OCI-LY1 (cell line): Measurements from ENCODE around the gene BMP5.

ENCODE experiments used
- H2AFZ ChIP-seq: fragments of 200-600 bp; sonication (generic), shearing (Covaris generic); 2 replicates; pipeline ENCODE4 v1.6.0; 2014; ENCODE audit warnings: antibody characterized with exemption, mild to moderate bottlenecking, low read length
- H3F3A ChIP-seq: fragments of 200-600 bp; sonication (generic), shearing (Covaris generic); 2 replicates; pipeline ENCODE4 v1.6.0; 2014; ENCODE audit warnings: mild to moderate bottlenecking, antibody characterized with exemption, low read length, moderate library complexity; ENCODE audit not compliant: insufficient read depth
- H3K27ac ChIP-seq: fragments of 200-600 bp; sonication (generic); 2 replicates; pipeline ENCODE4 v1.5.1; 2014; ENCODE audit warnings: low read length, mixed run types, mild to moderate bottlenecking, low read depth; ENCODE audit not compliant: poor library complexity, severe bottlenecking
- H3K27me3 ChIP-seq: fragments of 200-600 bp; sonication (generic); 2 replicates; pipeline ENCODE4 v1.6.0; 2014; ENCODE audit warnings: antibody characterized with exemption, mild to moderate bottlenecking, low read length, moderate library complexity; ENCODE audit not compliant: insufficient read depth
- H3K36me3 ChIP-seq: fragments of 200-600 bp; sonication (generic); 2 replicates; pipeline ENCODE4 v1.6.1; 2014; ENCODE audit warnings: mild to moderate bottlenecking, antibody characterized with exemption, low read length, moderate library complexity, mixed read lengths; ENCODE audit not compliant: insufficient read depth
- H3K4me1 ChIP-seq: fragments of 200-600 bp; sonication (generic); 2 replicates; pipeline ENCODE4 v1.5.1; 2014; ENCODE audit warnings: mild to moderate bottlenecking, low read length, moderate library complexity; ENCODE audit not compliant: insufficient read depth, severe bottlenecking
- H3K4me2 ChIP-seq: fragments of 200-600 bp; sonication (generic), shearing (Covaris generic); 2 replicates; pipeline ENCODE4 v1.6.1; 2014; ENCODE audit warnings: low read length
- H3K4me3 ChIP-seq: fragments of 200-600 bp; sonication (generic); 2 replicates; pipeline ENCODE4 v1.5.1; 2014; ENCODE audit warnings: low read length, low read depth, mild to moderate bottlenecking, mixed read lengths; ENCODE audit not compliant: poor library complexity, severe bottlenecking
- H3K79me2 ChIP-seq: fragments of 200-600 bp; shearing (Covaris generic); 2 replicates; pipeline ENCODE4 v1.6.1; 2016; ENCODE audit warnings: mixed run types, low read length, mixed read lengths; ENCODE audit not compliant: insufficient read depth
- H3K9ac ChIP-seq: fragments of 200-600 bp; sonication (generic), shearing (Covaris generic); 2 replicates; pipeline ENCODE4 v1.6.1; 2014; ENCODE audit warnings: mild to moderate bottlenecking, low read length, mixed read lengths
- H3K9me2 ChIP-seq: fragments of 200-600 bp; sonication (generic), shearing (Covaris generic); 2 replicates; pipeline ENCODE4 v1.6.1; 2014; ENCODE audit warnings: low read depth, mild to moderate bottlenecking, low read length, mixed read lengths
- H3K9me3 ChIP-seq: fragments of 200-600 bp; shearing (Covaris generic); 2 replicates; pipeline ENCODE4 v1.6.1; 2014; ENCODE audit warnings: low read length, mixed read lengths
- H4K20me1 ChIP-seq: fragments of 200-600 bp; sonication (generic), shearing (Covaris generic); 2 replicates; pipeline ENCODE4 v1.6.0; 2016; ENCODE audit warnings: mild to moderate bottlenecking, low read length; ENCODE audit not compliant: insufficient read depth
- EZH2 ChIP-seq: fragments of 200-600 bp; sonication (generic), shearing (Covaris generic); IDR thresholded peaks from 2 replicates; pipeline ENCODE4 v1.8.0; 2017; ENCODE audit warnings: borderline replicate concordance, mixed run types, mild to moderate bottlenecking, antibody characterized with exemption, low read length, moderate library complexity, mixed read lengths
- TF ChIP-seq, protein P1 (sequence below): fragments of 200-600 bp; sonication (generic), shearing (Covaris generic); IDR thresholded peaks from 2 replicates; pipeline ENCODE4 v1.5.1; 2017; ENCODE audit warnings: mild to moderate bottlenecking, antibody characterized with exemption, low read length, moderate library complexity, mixed read lengths

Gene BMP5

DNA sequence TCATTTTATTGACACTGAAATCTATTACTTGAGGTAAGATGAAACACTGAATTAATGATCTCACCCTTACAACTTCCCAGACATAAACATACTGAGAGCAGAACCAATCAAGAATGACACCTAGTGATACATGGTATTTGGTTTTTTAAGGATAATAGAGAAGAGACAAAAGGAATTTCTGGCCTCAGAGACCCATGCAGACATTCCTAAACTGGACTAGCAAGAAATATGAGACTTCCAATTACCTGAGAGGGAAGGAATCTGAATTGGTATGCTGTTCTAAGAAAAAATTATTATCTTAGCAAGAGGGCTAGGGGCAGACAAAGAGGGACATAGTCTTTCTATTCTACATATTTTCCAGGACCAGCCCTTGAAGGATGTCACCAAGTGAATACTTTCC lies 141.1 kb downstream of the BMP5 start:
- no peaks in the 10 kb centered on the region for H3K79me2 ChIP-seq
- no peak overlapping the region for H3K4me3 ChIP-seq
- H3K4me1 ChIP-seq: no peaks in the 10 kb centered on the region
- no peak overlapping the region for H3K27ac ChIP-seq
- H3F3A ChIP-seq: no peaks in the 10 kb centered on the region
- no peak overlapping the region for H3K4me2 ChIP-seq
- no peak overlapping the region for H3K9ac ChIP-seq
- H2AFZ ChIP-seq: no peak overlapping the region
- TF ChIP-seq EZH2: no peak
- TF ChIP-seq, protein P1, sequence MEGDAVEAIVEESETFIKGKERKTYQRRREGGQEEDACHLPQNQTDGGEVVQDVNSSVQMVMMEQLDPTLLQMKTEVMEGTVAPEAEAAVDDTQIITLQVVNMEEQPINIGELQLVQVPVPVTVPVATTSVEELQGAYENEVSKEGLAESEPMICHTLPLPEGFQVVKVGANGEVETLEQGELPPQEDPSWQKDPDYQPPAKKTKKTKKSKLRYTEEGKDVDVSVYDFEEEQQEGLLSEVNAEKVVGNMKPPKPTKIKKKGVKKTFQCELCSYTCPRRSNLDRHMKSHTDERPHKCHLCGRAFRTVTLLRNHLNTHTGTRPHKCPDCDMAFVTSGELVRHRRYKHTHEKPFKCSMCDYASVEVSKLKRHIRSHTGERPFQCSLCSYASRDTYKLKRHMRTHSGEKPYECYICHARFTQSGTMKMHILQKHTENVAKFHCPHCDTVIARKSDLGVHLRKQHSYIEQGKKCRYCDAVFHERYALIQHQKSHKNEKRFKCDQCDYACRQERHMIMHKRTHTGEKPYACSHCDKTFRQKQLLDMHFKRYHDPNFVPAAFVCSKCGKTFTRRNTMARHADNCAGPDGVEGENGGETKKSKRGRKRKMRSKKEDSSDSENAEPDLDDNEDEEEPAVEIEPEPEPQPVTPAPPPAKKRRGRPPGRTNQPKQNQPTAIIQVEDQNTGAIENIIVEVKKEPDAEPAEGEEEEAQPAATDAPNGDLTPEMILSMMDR: no peak
- H3K36me3 ChIP-seq: no peaks in the 10 kb centered on the region
- H3K9me3 ChIP-seq: no peaks in the 10 kb centered on the region
- H3K9me2 ChIP-seq: no peaks in the 10 kb centered on the region
- H4K20me1 ChIP-seq: no peaks in the 10 kb centered on the region
- H3K27me3 ChIP-seq: no peaks in the 10 kb centered on the region

DNA sequence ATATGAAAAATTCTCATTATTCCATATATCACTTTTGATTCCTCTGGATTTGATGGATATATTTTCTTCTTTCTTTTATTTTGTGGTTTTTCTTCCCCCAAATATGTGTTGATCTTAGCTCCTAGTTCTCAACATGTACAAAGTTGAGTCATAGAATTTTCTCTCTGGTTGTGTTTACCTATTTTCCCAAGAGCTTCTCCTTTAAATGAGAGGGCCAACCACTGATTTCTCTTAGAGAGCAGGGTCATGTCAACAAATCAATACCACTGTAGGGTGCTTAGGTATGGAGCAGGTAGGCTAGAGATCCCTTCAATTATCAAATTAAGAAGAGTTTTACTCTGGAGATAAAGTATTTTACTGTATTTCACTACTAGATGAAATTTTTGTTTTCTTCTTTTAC lies 145.7 kb downstream of the BMP5 start:
- no peaks in the 10 kb centered on the region for H3K79me2 ChIP-seq
- H4K20me1 ChIP-seq: no peaks in the 10 kb centered on the region
- H3K36me3 ChIP-seq: no peaks in the 10 kb centered on the region
- no peaks in the 10 kb centered on the region for H3K27me3 ChIP-seq
- H3K9ac ChIP-seq: no peak overlapping the region
- no peak overlapping the region for H2AFZ ChIP-seq
- H3F3A ChIP-seq: no peaks in the 10 kb centered on the region
- no peaks in the 10 kb centered on the region for H3K4me1 ChIP-seq
- H3K4me2 ChIP-seq: no peak overlapping the region
- no peak overlapping the region for H3K4me3 ChIP-seq
- H3K27ac ChIP-seq: no peak overlapping the region
- H3K9me3 ChIP-seq: no peaks in the 10 kb centered on the region
- H3K9me2 ChIP-seq: no peaks in the 10 kb centered on the region
- no peak for TF ChIP-seq EZH2
- TF ChIP-seq, protein P1: no peak

DNA sequence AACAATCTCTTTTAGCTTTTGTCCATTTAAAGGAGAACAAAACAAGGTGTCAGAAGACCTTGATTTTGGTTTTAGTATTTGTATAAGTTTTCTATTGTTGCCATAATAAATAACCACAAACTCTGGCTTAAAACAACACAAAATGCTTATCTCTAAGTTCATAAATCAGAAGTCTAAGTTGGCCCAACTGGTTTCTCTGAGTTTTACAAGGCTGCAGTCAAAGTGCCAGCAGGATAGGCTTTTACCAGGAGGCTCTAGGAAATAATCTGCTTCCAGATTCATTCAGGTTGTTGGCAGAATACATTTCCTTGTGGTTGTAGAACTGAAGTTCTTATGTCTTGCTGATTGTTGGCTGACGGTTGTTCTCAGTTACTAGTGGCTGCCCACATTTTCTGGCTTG lies 149.2 kb downstream of the BMP5 start:
- Histone ChIP-seq H3K4me2 (no peak overlapping the region), H3K36me3 (no peaks in the 10 kb centered on the region), H3K4me3 (no peak overlapping the region), H3K79me2 (no peaks in the 10 kb centered on the region), H3K4me1 (no peaks in the 10 kb centered on the region), H2AFZ (no peak overlapping the region), H4K20me1 (no peaks in the 10 kb centered on the region), H3K9me3 (no peaks in the 10 kb centered on the region), H3K9me2 (no peaks in the 10 kb centered on the region), H3F3A (no peaks in the 10 kb centered on the region), H3K27me3 (no peaks in the 10 kb centered on the region), H3K27ac (no peak overlapping the region), H3K9ac (no peak overlapping the region)
- TF ChIP-seq EZH2: no peak
- TF ChIP-seq, protein P1: no peak
